K562 (cell line): ENCODE data around the gene ITSN1. TPM values are rescaled to one million over a fixed set of nuclear protein-coding genes. Genes with fewer than 3 reads are reported as not detected.
A peak's percentile ranks its signal among the peaks of the same experiment; 100 is the strongest.

Experiments
- CEBPG ChIP-seq, 3 experiments: fragments of 200-800 bp in 1 of 3; sonication (Bioruptor generic) in 1 of 3; sonication (generic) in 1 of 3; formaldehyde crosslinking in 1 of 3; IDR thresholded peaks in 2 of 3; conservative IDR thresholded peaks in 1 of 3; 2 replicates each; pipeline versions ENCODE4 v1.6.1 to v1.8.0; 2016 to 2022; ENCODE audit warnings: missing compliant biosample characterization in 2 of 3, missing genetic modification characterization in 2 of 3, mild to moderate bottlenecking in 1 of 3, missing genetic modification reagents in 1 of 3
- CHCHD3 ChIP-seq: fragments of 250-450 bp; sonication (Bioruptor Pico); IDR thresholded peaks from 2 replicates; pipeline ENCODE4 v2.1.2; 2022; ENCODE audit warnings: mild to moderate bottlenecking
- EGR1 ChIP-seq: fragments of 450-650 bp; conservative IDR thresholded peaks from 2 replicates; pipeline ENCODE4 v1.6.1; 2017; ENCODE audit warnings: mild to moderate bottlenecking
- EP300 ChIP-seq: IDR thresholded peaks from 2 replicates; pipeline ENCODE4 v1.6.1; 2012; ENCODE audit warnings: low read length, improper control_type of control experiment
- FOXP1 ChIP-seq: sonication (generic); formaldehyde crosslinking; IDR thresholded peaks from 2 replicates; pipeline ENCODE4 v1.8.0; 2022; ENCODE audit warnings: mild to moderate bottlenecking, missing genetic modification reagents
- LARP7 ChIP-seq: fragments of 450-650 bp; IDR thresholded peaks from 2 replicates; pipeline ENCODE4 v1.6.1; 2016
- MCM2 ChIP-seq: fragments of 450-650 bp; IDR thresholded peaks from 2 replicates; pipeline ENCODE4 v1.6.1; 2017; ENCODE audit warnings: low read depth, mild to moderate bottlenecking
- MYBL2 ChIP-seq, 2 experiments: fragments of 450-650 bp in 1 of 2; sonication (generic) in 1 of 2; formaldehyde crosslinking in 1 of 2; IDR thresholded peaks; 2 replicates each; pipeline versions ENCODE4 v1.6.1 to v1.8.1; 2017 to 2022; ENCODE audit warnings: borderline replicate concordance in 1 of 2, inconsistent platforms in 1 of 2, low read depth in 1 of 2, mild to moderate bottlenecking in 1 of 2, missing genetic modification reagents in 1 of 2, moderate library complexity in 1 of 2
- NFIX ChIP-seq: fragments of 250-450 bp; sonication (Bioruptor Pico); IDR thresholded peaks from 2 replicates; pipeline ENCODE4 v1.4.0; 2020; ENCODE audit warnings: low read depth, mild to moderate bottlenecking, moderate library complexity
- NR2F6 ChIP-seq: fragments of 450-650 bp; formaldehyde crosslinking; IDR thresholded peaks from 2 replicates; pipeline ENCODE4 v1.4.0; 2020; ENCODE audit warnings: mild to moderate bottlenecking
- SIN3B ChIP-seq: fragments of 450-650 bp; IDR thresholded peaks from 2 replicates; pipeline ENCODE4 v1.6.1; 2017; ENCODE audit warnings: low read depth, mild to moderate bottlenecking, moderate library complexity
- TAF15 ChIP-seq: fragments of 200-400 bp; formaldehyde crosslinking; IDR thresholded peaks from 2 replicates; pipeline ENCODE4 v1.6.1; 2017; ENCODE audit warnings: mild to moderate bottlenecking, low read depth, low read length, moderate library complexity
- TRIM24 ChIP-seq, 2 experiments: fragments of 450-650 bp; IDR thresholded peaks; 2 replicates each; pipeline ENCODE4 v1.6.1; 2016
- ZKSCAN8 ChIP-seq: fragments of 200-800 bp; sonication (Bioruptor generic); IDR thresholded peaks from 2 replicates; pipeline ENCODE4 v1.6.1; 2016; ENCODE audit warnings: missing genetic modification characterization, missing compliant biosample characterization
- ZZZ3 ChIP-seq: fragments of 450-650 bp; IDR thresholded peaks from 2 replicates; pipeline ENCODE4 v1.6.1; 2016; ENCODE audit warnings: antibody characterized with exemption, mild to moderate bottlenecking, moderate library complexity
- polyA plus RNA-seq, 8 experiments: library from polyadenylated mRNA; depleted of rRNA in 4 of 8; stranded (reverse) in 5 of 8; unstranded in 3 of 8; fragments of >200 nt; fragmentation: Nextera tagmentation in 2 of 8; fragmentation: Illumina TruSeq in 1 of 8; extraction: Ambion mirVana in 2 of 8; extraction: Trizol in 1 of 8; gene quantifications; 2 replicates each; pipeline versions ENCODE4 v1.2.1 to v1.2.3, GENCODE V29; 2011 to 2014; ENCODE audit warnings: inconsistent platforms in 1 of 8, missing spikeins in 1 of 8
- total RNA-seq, 7 experiments: library from RNA; depleted of rRNA in 6 of 7; stranded (reverse); fragments of >200 nt in 6 of 7; fragmentation: Illumina TruSeq in 2 of 7; extraction: Trizol in 2 of 7; gene quantifications; 2 replicates each; pipeline versions ENCODE4 v1.2.1 to v1.2.3, GENCODE V29; 2011 to 2021; ENCODE audit warnings: low replicate concordance in 1 of 7
- TF ChIP-seq, protein P1 (sequence below): IDR thresholded peaks from 3 replicates; pipeline ENCODE4 v1.6.1; 2011; ENCODE audit warnings: borderline replicate concordance, mild to moderate bottlenecking; ENCODE audit not compliant: insufficient read length, insufficient read depth
- TF ChIP-seq, protein P2 (sequence below): IDR thresholded peaks from 2 replicates; pipeline ENCODE4 v1.6.1; 2016; ENCODE audit warnings: missing genetic modification characterization, missing compliant biosample characterization
- TF ChIP-seq, protein P3 (sequence below): IDR thresholded peaks from 3 replicates; pipeline ENCODE4 v1.6.1; 2011; ENCODE audit warnings: borderline replicate concordance, mild to moderate bottlenecking, moderate library complexity; ENCODE audit not compliant: insufficient read length; ENCODE audit errors: extremely low read depth
- TF ChIP-seq, protein P4 (sequence below): fragments of 250-450 bp; sonication (Bioruptor Pico); IDR thresholded peaks from 2 replicates; pipeline ENCODE4 v1.8.0; 2022; ENCODE audit warnings: moderate library complexity, mild to moderate bottlenecking, inconsistent platforms
- TF ChIP-seq, protein P5 (sequence below), 2 experiments: fragments of 250-450 bp in 1 of 2; fragments of 450-650 bp in 1 of 2; sonication (Bioruptor Pico) in 1 of 2; IDR thresholded peaks; 2 replicates each; pipeline versions ENCODE4 v1.6.1 to v1.8.0; 2016 to 2021; ENCODE audit warnings: mild to moderate bottlenecking in 2 of 2, moderate library complexity in 2 of 2, missing compliant biosample characterization in 1 of 2, missing genetic modification characterization in 1 of 2

Gene ITSN1
- total and polyA plus RNA-seq, 9 of the 15 experiments (the other 6 are each of a cell fraction or from before 2014, with no cell fraction given) = 1.1 to 12.6 (median 4.8) TPM

DNA sequence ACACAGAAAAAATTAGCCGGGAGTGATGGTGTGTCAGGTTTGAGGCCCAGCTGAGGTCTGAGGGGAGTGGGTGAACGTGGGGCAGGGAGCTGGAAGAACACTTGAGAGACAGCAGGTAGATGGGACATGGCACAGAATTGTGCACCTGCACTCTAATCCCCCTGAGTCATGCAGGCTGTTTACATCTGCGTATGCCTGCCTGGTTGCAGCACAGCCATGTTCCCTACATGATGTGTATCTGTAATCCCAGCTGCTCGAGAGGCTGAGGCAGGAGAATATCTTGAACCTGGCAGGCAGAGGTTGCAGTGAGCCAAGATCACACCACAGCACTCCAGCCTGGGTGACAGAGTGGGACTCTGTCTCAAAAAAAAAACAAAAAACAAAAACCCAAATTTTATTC, 228.5 kb downstream of the ITSN1 start (continued):
- TF ChIP-seq, protein P1, sequence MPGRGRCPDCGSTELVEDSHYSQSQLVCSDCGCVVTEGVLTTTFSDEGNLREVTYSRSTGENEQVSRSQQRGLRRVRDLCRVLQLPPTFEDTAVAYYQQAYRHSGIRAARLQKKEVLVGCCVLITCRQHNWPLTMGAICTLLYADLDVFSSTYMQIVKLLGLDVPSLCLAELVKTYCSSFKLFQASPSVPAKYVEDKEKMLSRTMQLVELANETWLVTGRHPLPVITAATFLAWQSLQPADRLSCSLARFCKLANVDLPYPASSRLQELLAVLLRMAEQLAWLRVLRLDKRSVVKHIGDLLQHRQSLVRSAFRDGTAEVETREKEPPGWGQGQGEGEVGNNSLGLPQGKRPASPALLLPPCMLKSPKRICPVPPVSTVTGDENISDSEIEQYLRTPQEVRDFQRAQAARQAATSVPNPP = no peak
- TF ChIP-seq, protein P2, sequence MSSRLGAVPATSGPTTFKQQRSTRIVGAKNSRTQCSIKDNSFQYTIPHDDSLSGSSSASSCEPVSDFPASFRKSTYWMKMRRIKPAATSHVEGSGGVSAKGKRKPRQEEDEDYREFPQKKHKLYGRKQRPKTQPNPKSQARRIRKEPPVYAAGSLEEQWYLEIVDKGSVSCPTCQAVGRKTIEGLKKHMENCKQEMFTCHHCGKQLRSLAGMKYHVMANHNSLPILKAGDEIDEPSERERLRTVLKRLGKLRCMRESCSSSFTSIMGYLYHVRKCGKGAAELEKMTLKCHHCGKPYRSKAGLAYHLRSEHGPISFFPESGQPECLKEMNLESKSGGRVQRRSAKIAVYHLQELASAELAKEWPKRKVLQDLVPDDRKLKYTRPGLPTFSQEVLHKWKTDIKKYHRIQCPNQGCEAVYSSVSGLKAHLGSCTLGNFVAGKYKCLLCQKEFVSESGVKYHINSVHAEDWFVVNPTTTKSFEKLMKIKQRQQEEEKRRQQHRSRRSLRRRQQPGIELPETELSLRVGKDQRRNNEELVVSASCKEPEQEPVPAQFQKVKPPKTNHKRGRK = no peak
- TF ChIP-seq NFIX (CRISPR knock-in tag) (no peak), CEBPG (CRISPR knock-in tag; IDR thresholded peaks at IDR 0.05) (no peak), CEBPG (tag; conservative IDR thresholded peaks at IDR 0.05 in 1 of 2, IDR thresholded peaks at IDR 0.05 in 1 of 2) (no peak), TAF15 (no peak), EGR1 (no peak), FOXP1 (CRISPR knock-in tag) (no peak), ZKSCAN8 (no peak), LARP7 (no peak), MCM2 (no peak), EP300 (no peak; the same call in 1 of the 2 replicates), ZZZ3 (no peak), CHCHD3 (CRISPR knock-in tag) (no peak), TRIM24 (IDR thresholded peaks at IDR 0.05) (peak; percentile 88 to 91), MYBL2 (IDR thresholded peaks at IDR 0.05; ENCODE audit: low read depth) (no peak), MYBL2 (CRISPR knock-in tag; IDR thresholded peaks at IDR 0.05; ENCODE audit: borderline replicate concordance) (no peak), SIN3B (no peak), NR2F6 (CRISPR knock-in tag) (no peak)
- TF ChIP-seq, protein P3, sequence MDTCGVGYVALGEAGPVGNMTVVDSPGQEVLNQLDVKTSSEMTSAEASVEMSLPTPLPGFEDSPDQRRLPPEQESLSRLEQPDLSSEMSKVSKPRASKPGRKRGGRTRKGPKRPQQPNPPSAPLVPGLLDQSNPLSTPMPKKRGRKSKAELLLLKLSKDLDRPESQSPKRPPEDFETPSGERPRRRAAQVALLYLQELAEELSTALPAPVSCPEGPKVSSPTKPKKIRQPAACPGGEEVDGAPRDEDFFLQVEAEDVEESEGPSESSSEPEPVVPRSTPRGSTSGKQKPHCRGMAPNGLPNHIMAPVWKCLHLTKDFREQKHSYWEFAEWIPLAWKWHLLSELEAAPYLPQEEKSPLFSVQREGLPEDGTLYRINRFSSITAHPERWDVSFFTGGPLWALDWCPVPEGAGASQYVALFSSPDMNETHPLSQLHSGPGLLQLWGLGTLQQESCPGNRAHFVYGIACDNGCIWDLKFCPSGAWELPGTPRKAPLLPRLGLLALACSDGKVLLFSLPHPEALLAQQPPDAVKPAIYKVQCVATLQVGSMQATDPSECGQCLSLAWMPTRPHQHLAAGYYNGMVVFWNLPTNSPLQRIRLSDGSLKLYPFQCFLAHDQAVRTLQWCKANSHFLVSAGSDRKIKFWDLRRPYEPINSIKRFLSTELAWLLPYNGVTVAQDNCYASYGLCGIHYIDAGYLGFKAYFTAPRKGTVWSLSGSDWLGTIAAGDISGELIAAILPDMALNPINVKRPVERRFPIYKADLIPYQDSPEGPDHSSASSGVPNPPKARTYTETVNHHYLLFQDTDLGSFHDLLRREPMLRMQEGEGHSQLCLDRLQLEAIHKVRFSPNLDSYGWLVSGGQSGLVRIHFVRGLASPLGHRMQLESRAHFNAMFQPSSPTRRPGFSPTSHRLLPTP = no peak
- TF ChIP-seq, protein P4, sequence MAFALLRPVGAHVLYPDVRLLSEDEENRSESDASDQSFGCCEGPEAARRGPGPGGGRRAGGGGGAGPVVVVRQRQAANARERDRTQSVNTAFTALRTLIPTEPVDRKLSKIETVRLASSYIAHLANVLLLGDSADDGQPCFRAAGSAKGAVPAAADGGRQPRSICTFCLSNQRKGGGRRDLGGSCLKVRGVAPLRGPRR = no peak
- TF ChIP-seq, protein P5, sequence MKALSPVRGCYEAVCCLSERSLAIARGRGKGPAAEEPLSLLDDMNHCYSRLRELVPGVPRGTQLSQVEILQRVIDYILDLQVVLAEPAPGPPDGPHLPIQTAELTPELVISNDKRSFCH (CRISPR knock-in tag; IDR thresholded peaks at IDR 0.05) = no peak
- TF ChIP-seq, protein P5 (tag; IDR thresholded peaks at IDR 0.05) = no peak
